ENCODE results near the gene CMPK2. TPM values are rescaled to one million over a fixed set of nuclear protein-coding genes. Genes with fewer than 3 reads are reported as not detected.

CMPK2 gene
- total and polyA plus RNA-seq, 9 of the 15 experiments (the other 6 are each of a cell fraction or from before 2014, with no cell fraction given) = 2.6 to 10.5 (median 5.0) TPM

DNA sequence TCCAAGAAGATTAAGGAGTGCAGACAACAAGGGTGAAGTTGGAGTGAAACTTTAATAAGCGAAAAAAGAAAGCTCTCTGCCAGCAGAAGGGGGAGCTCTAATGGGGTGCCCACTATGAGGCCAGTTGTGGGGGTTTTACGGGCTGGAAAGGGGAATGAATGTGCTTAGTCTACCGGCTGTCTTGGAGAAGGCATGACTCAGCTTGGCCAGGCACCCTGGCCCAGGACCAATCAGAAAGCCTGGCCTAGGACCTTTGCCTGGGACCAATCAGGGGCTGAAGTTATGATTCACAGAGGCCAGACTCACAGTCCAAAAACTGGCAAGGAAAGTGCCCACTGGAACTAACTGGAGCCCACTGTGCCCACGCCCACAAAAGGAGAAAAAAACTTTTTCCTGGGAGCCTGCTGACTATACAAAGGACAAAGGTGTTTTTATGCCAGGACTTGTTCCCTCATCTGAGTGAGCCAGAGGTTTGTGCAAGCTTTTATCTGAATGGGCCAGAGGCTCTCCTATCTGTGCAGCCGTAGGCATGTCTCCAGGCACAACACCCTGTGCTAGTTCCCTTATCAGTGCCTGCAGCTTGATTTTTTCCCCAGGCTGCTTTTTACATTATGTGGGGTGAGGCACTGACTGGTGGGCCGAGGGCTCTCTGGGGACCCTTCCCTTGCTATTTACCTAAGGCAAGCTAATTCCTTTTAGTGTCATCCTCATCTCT, 18.6 kb downstream of the CMPK2 start (continued):
- TF ChIP-seq, protein P1, sequence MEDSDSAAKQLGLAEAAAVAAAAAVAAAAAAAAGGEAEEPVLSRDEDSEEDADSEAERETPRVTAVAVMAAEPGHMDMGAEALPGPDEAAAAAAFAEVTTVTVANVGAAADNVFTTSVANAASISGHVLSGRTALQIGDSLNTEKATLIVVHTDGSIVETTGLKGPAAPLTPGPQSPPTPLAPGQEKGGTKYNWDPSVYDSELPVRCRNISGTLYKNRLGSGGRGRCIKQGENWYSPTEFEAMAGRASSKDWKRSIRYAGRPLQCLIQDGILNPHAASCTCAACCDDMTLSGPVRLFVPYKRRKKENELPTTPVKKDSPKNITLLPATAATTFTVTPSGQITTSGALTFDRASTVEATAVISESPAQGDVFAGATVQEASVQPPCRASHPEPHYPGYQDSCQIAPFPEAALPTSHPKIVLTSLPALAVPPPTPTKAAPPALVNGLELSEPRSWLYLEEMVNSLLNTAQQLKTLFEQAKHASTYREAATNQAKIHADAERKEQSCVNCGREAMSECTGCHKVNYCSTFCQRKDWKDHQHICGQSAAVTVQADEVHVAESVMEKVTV (CRISPR knock-in tag; IDR thresholded peaks at IDR 0.05) = 0 out of 2 replicates have a peak, but pooled peaks have one; percentile 16
- TF ChIP-seq, protein P2, sequence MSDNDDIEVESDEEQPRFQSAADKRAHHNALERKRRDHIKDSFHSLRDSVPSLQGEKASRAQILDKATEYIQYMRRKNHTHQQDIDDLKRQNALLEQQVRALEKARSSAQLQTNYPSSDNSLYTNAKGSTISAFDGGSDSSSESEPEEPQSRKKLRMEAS (CRISPR knock-in tag; IDR thresholded peaks at IDR 0.05) = peak; percentile 43; the same call in 1 of the 2 replicates
- TF ChIP-seq HCFC1 (IDR thresholded peaks at IDR 0.05; ENCODE audit: low read depth, low read length) (no peak), GATAD2A (IDR thresholded peaks at IDR 0.05) (0 out of 2 replicates have a peak, but pooled peaks have one; percentile 65), PYGO2 (tag; IDR thresholded peaks at IDR 0.05) (peak; percentile 88), RFX1 (IDR thresholded peaks at IDR 0.05) (peak; percentile 31; the same call in 1 of the 2 replicates), NR2C1 (IDR thresholded peaks at IDR 0.05) (no peak), NR2C1 (tag; IDR thresholded peaks at IDR 0.05) (peak; percentile 70), EP400 (IDR thresholded peaks at IDR 0.05) (peak; percentile 23; the same call in 1 of the 2 replicates), ELK3 (CRISPR knock-in tag; IDR thresholded peaks at IDR 0.05) (0 out of 2 replicates have a peak, but pooled peaks have one; percentile 52), ZNF24 (IDR thresholded peaks at IDR 0.05) (peak; percentile 74), TGIF2 (CRISPR knock-in tag; IDR thresholded peaks at IDR 0.05) (no peak), HMGN3 (IDR thresholded peaks at IDR 0.05; ENCODE audit: borderline replicate concordance, extremely low read depth, insufficient read length, low read depth, low read length) (peak; percentile 64)
- TF ChIP-seq, protein P3, sequence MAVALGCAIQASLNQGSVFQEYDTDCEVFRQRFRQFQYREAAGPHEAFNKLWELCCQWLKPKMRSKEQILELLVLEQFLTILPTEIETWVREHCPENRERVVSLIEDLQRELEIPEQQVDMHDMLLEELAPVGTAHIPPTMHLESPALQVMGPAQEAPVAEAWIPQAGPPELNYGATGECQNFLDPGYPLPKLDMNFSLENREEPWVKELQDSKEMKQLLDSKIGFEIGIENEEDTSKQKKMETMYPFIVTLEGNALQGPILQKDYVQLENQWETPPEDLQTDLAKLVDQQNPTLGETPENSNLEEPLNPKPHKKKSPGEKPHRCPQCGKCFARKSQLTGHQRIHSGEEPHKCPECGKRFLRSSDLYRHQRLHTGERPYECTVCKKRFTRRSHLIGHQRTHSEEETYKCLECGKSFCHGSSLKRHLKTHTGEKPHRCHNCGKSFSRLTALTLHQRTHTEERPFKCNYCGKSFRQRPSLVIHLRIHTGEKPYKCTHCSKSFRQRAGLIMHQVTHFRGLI (CRISPR knock-in tag; IDR thresholded peaks at IDR 0.05) = peak; percentile 69; the same call in 1 of the 2 replicates
- TF ChIP-seq, protein P4, sequence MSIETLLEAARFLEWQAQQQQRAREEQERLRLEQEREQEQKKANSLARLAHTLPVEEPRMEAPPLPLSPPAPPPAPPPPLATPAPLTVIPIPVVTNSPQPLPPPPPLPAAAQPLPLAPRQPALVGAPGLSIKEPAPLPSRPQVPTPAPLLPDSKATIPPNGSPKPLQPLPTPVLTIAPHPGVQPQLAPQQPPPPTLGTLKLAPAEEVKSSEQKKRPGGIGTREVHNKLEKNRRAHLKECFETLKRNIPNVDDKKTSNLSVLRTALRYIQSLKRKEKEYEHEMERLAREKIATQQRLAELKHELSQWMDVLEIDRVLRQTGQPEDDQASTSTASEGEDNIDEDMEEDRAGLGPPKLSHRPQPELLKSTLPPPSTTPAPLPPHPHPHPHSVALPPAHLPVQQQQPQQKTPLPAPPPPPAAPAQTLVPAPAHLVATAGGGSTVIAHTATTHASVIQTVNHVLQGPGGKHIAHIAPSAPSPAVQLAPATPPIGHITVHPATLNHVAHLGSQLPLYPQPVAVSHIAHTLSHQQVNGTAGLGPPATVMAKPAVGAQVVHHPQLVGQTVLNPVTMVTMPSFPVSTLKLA (conservative IDR thresholded peaks at IDR 0.05) = peak in 1 of 2 experiments; percentile 57; a peak in 1 of 4 replicates
- TF ChIP-seq, protein P5, sequence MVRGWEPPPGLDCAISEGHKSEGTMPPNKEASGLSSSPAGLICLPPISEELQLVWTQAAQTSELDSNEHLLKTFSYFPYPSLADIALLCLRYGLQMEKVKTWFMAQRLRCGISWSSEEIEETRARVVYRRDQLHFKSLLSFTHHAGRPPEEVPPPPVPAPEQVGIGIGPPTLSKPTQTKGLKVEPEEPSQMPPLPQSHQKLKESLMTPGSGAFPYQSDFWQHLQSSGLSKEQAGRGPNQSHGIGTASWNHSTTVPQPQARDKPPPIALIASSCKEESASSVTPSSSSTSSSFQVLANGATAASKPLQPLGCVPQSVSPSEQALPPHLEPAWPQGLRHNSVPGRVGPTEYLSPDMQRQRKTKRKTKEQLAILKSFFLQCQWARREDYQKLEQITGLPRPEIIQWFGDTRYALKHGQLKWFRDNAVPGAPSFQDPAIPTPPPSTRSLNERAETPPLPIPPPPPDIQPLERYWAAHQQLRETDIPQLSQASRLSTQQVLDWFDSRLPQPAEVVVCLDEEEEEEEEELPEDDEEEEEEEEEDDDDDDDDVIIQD (CRISPR knock-in tag; IDR thresholded peaks at IDR 0.05) = no peak
- TF ChIP-seq, protein P6, sequence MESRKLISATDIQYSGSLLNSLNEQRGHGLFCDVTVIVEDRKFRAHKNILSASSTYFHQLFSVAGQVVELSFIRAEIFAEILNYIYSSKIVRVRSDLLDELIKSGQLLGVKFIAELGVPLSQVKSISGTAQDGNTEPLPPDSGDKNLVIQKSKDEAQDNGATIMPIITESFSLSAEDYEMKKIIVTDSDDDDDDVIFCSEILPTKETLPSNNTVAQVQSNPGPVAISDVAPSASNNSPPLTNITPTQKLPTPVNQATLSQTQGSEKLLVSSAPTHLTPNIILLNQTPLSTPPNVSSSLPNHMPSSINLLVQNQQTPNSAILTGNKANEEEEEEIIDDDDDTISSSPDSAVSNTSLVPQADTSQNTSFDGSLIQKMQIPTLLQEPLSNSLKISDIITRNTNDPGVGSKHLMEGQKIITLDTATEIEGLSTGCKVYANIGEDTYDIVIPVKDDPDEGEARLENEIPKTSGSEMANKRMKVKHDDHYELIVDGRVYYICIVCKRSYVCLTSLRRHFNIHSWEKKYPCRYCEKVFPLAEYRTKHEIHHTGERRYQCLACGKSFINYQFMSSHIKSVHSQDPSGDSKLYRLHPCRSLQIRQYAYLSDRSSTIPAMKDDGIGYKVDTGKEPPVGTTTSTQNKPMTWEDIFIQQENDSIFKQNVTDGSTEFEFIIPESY (CRISPR knock-in tag; IDR thresholded peaks at IDR 0.05) = 0 out of 2 replicates have a peak, but pooled peaks have one; percentile 14

All from K562 (cell line).